Activated CD8-positive, alpha-beta T cell treated with anti-CD3 and anti-CD28 coated beads, Interleukin-2, amount 10 ng/mL, durations not matched to agents 7 days and 5 days (primary cell): ENCODE results near the gene TSSC4. TPM values are rescaled to one million over a fixed set of nuclear protein-coding genes. Genes with fewer than 3 reads are reported as not detected.

ENCODE experiments used
- ATAC-seq: fragments of 150-1000 bp; cut with Tn5 transposase; one replicate; pipeline ENCODE4 v1.10.0; 2021; ENCODE audit warnings: moderate library complexity
- CTCF ChIA-PET: fragments of 350-600 bp; sonication (Branson Sonifier 250); formaldehyde crosslinking; loops from one replicate; lab custom pipeline; 2021; ENCODE audit warnings: antibody characterized with exemption; lab: Charles Lee
- POLR2A ChIA-PET: fragments of 350-600 bp; sonication (Branson Sonifier 250); formaldehyde crosslinking; loops from one replicate; lab custom pipeline; 2021; ENCODE audit warnings: antibody characterized with exemption; lab: Charles Lee
- DNase-seq: peaks from one replicate; pipeline ENCODE4 v3.0.0-alpha.2; 2020
- H3K27ac Mint-ChIP-seq: one replicate; pipeline ENCODE4 v1.8.0; 2021; ENCODE audit warnings: mild to moderate bottlenecking, mixed read lengths
- H3K27me3 Mint-ChIP-seq: one replicate; pipeline ENCODE4 v1.8.0; 2021; ENCODE audit warnings: low read depth, mixed read lengths
- H3K36me3 Mint-ChIP-seq: one replicate; pipeline ENCODE4 v1.8.0; 2021; ENCODE audit warnings: low read depth, mixed read lengths
- H3K4me1 Mint-ChIP-seq: one replicate; pipeline ENCODE4 v1.8.0; 2021; ENCODE audit warnings: low read depth, mixed read lengths
- H3K4me3 Mint-ChIP-seq: one replicate; pipeline ENCODE4 v1.8.0; 2021; ENCODE audit warnings: mild to moderate bottlenecking, mixed read lengths
- H3K9me3 Mint-ChIP-seq: one replicate; pipeline ENCODE4 v1.8.0; 2022; ENCODE audit warnings: mixed read lengths; ENCODE audit not compliant: insufficient read depth
- total RNA-seq, 2 experiments: library from RNA; stranded (reverse); gene quantifications; one replicate each; pipeline ENCODE4 v1.2.3, GENCODE V29; 2021

The TSSC4 gene
- total RNA-seq, 2 experiments from 2014 or later = 45.3 to 49.4 TPM

GRCh38 chr11:2408671-2409070 is 8.1 kb downstream of the TSSC4 start:
- H3K4me1 Mint-ChIP-seq = no peaks in the 10 kb centered on the region
- ChIA-PET CTCF (interaction anchor here (1.1 to 1.4 kb wide), 2 partner anchors 11 to 124 kb away, joined by 3 to 5 read pairs; no protein-coding TSS in a partner anchor), POLR2A (interaction anchor here (1.7 kb wide), 1 partner anchor 8 kb away, joined by 6 read pairs; the partner anchor contains the start of gene TSSC4)
- DNase-seq (no peak), ATAC-seq (no peak)
- no peak overlapping the region for H3K27ac Mint-ChIP-seq
- no peaks in the 10 kb centered on the region for H3K9me3 Mint-ChIP-seq
- no peak overlapping the region for H3K4me3 Mint-ChIP-seq
- no peaks in the 10 kb centered on the region for H3K36me3 Mint-ChIP-seq
- no peaks in the 10 kb centered on the region for H3K27me3 Mint-ChIP-seq

- Mint-ChIP-seq H3K36me3 (no peaks in the 10 kb centered on the region), H3K4me1 (no peaks in the 10 kb centered on the region), H3K27me3 (no peaks in the 10 kb centered on the region), H3K27ac (no peak overlapping the region), H3K9me3 (no peaks in the 10 kb centered on the region), H3K4me3 (no peak overlapping the region)
- DNase-seq (no peak), ATAC-seq (no peak)
- ChIA-PET CTCF (interaction anchor here (0.8 to 1.4 kb wide), 2 partner anchors 10 to 122 kb away, joined by 3 to 5 read pairs; no protein-coding TSS in a partner anchor), POLR2A (interaction anchor here (0.6 to 1.7 kb wide), 2 partner anchors 9 to 32 kb away, joined by 3 to 6 read pairs; partner anchors contain the start of genes CD81 and TSSC4)
Observed at GRCh38 chr11:2409126-2409525, 8.6 kb downstream of the TSSC4 start.

- Mint-ChIP-seq H3K9me3 (no peaks in the 10 kb centered on the region), H3K4me3 (no peak overlapping the region), H3K27me3 (no peaks in the 10 kb centered on the region), H3K36me3 (no peaks in the 10 kb centered on the region), H3K27ac (no peak overlapping the region), H3K4me1 (no peaks in the 10 kb centered on the region)
- POLR2A ChIA-PET = interaction anchor here (0.6 to 1.7 kb wide), 2 partner anchors 10 to 33 kb away, joined by 3 to 6 read pairs; partner anchors contain the start of genes CD81 and TSSC4
- ATAC-seq (no peak), DNase-seq (no peak)
- CTCF ChIA-PET = interaction anchor here (0.8 to 1.0 kb wide), 3 partner anchors 9 to 122 kb away, joined by 3 read pairs; no protein-coding TSS in a partner anchor
Observed at GRCh38 chr11:2409611-2410468, 9.3 kb downstream of the TSSC4 start.

- ATAC-seq = no peak
- ChIA-PET POLR2A (no interaction called here), CTCF (interaction anchor here (0.8 to 1.0 kb wide), 2 partner anchors 9 to 11 kb away, joined by 3 read pairs; no protein-coding TSS in a partner anchor)
Observed at GRCh38 chr11:2410616-2411015, 10.1 kb downstream of the TSSC4 start.

GRCh38 chr11:2411446-2412305 is 11.1 kb downstream of the TSSC4 start:
- Mint-ChIP-seq H3K9me3 (no peaks in the 10 kb centered on the region), H3K27me3 (no peaks in the 10 kb centered on the region), H3K36me3 (no peaks in the 10 kb centered on the region), H3K4me3 (no peak overlapping the region), H3K27ac (no peak overlapping the region), H3K4me1 (no peaks in the 10 kb centered on the region)
- ChIA-PET CTCF (interaction anchor here (2.0 kb wide), 1 partner anchor 106 kb away, joined by 8 read pairs; no protein-coding TSS in a partner anchor), POLR2A (interaction anchor here (1.0 kb wide), 1 partner anchor 11 kb away, joined by 3 read pairs; the partner anchor contains the start of gene TSSC4)
- ATAC-seq (no peak), DNase-seq (no peak)

More at GRCh38 chr11:2410616-2411015, 10.1 kb downstream of the TSSC4 start:
- no peaks in the 10 kb centered on the region for H3K27me3 Mint-ChIP-seq
- no peak overlapping the region for H3K27ac Mint-ChIP-seq
- no peak overlapping the region for H3K4me3 Mint-ChIP-seq
- no peaks in the 10 kb centered on the region for H3K36me3 Mint-ChIP-seq
- DNase-seq = no peak
- H3K9me3 Mint-ChIP-seq = no peaks in the 10 kb centered on the region
- H3K4me1 Mint-ChIP-seq = no peaks in the 10 kb centered on the region

- Mint-ChIP-seq H3K27me3 (no peaks in the 10 kb centered on the region), H3K4me1 (no peaks in the 10 kb centered on the region), H3K9me3 (no peaks in the 10 kb centered on the region), H3K27ac (no peak overlapping the region), H3K4me3 (no peak overlapping the region), H3K36me3 (no peaks in the 10 kb centered on the region)
- ChIA-PET POLR2A (interaction anchor here (1.0 kb wide), 1 partner anchor 12 kb away, joined by 3 read pairs; the partner anchor contains the start of gene TSSC4), CTCF (interaction anchor here (2.0 kb wide), 1 partner anchor 107 kb away, joined by 8 read pairs; no protein-coding TSS in a partner anchor)
- DNase-seq = no peak
- no peak for ATAC-seq
Observed at GRCh38 chr11:2412323-2412722, 11.8 kb downstream of the TSSC4 start.

- CTCF ChIA-PET = interaction anchor here (1.5 to 2.0 kb wide), 2 partner anchors 13 to 109 kb away, joined by 6 to 8 read pairs; partner anchors contain the start of gene TSSC4
- Mint-ChIP-seq H3K27me3 (no peaks in the 10 kb centered on the region), H3K36me3 (no peaks in the 10 kb centered on the region), H3K4me1 (no peaks in the 10 kb centered on the region), H3K9me3 (no peaks in the 10 kb centered on the region), H3K4me3 (no peak overlapping the region), H3K27ac (no peak overlapping the region)
- POLR2A ChIA-PET = no interaction called here
- ATAC-seq (no peak), DNase-seq (no peak)
Observed at GRCh38 chr11:2413742-2414579, 13.4 kb downstream of the TSSC4 start.

GRCh38 chr11:2414616-2415015 is 14.1 kb downstream of the TSSC4 start:
- Mint-ChIP-seq H3K9me3 (no peaks in the 10 kb centered on the region), H3K4me3 (no peak overlapping the region), H3K4me1 (no peaks in the 10 kb centered on the region), H3K36me3 (no peaks in the 10 kb centered on the region), H3K27me3 (no peaks in the 10 kb centered on the region), H3K27ac (no peak overlapping the region)
- ATAC-seq (no peak), DNase-seq (no peak)
- CTCF ChIA-PET = no interaction called here
- POLR2A ChIA-PET = no interaction called here

GRCh38 chr11:2415171-2415570 is 14.6 kb downstream of the TSSC4 start:
- ATAC-seq = no peak
- ChIA-PET CTCF (interaction anchor here (10.1 kb wide), 1 partner anchor 110 kb away, joined by 351 read pairs; the partner anchor contains the start of genes C11orf21 and TSPAN32), POLR2A (no interaction called here)
- DNase-seq = no peak
- Mint-ChIP-seq H3K36me3 (no peaks in the 10 kb centered on the region), H3K27ac (no peak overlapping the region), H3K27me3 (no peaks in the 10 kb centered on the region), H3K4me3 (no peak overlapping the region), H3K9me3 (no peaks in the 10 kb centered on the region), H3K4me1 (no peaks in the 10 kb centered on the region)

GRCh38 chr11:2415601-2416380 is 15.2 kb downstream of the TSSC4 start:
- Mint-ChIP-seq H3K36me3 (no peaks in the 10 kb centered on the region), H3K27me3 (no peaks in the 10 kb centered on the region), H3K9me3 (no peaks in the 10 kb centered on the region), H3K27ac (no peak overlapping the region), H3K4me3 (no peak overlapping the region), H3K4me1 (no peaks in the 10 kb centered on the region)
- ChIA-PET CTCF (interaction anchor here (10.1 kb wide), 1 partner anchor 111 kb away, joined by 351 read pairs; the partner anchor contains the start of genes C11orf21 and TSPAN32), POLR2A (no interaction called here)
- DNase-seq = no peak
- no peak for ATAC-seq
